Measurements from ENCODE around the gene EVX2. TPM values are rescaled to one million over a fixed set of nuclear protein-coding genes. Genes with fewer than 3 reads are reported as not detected.

Gene EVX2
- total RNA-seq, 1 donor from 2014 or later: 0.10 TPM

DNA sequence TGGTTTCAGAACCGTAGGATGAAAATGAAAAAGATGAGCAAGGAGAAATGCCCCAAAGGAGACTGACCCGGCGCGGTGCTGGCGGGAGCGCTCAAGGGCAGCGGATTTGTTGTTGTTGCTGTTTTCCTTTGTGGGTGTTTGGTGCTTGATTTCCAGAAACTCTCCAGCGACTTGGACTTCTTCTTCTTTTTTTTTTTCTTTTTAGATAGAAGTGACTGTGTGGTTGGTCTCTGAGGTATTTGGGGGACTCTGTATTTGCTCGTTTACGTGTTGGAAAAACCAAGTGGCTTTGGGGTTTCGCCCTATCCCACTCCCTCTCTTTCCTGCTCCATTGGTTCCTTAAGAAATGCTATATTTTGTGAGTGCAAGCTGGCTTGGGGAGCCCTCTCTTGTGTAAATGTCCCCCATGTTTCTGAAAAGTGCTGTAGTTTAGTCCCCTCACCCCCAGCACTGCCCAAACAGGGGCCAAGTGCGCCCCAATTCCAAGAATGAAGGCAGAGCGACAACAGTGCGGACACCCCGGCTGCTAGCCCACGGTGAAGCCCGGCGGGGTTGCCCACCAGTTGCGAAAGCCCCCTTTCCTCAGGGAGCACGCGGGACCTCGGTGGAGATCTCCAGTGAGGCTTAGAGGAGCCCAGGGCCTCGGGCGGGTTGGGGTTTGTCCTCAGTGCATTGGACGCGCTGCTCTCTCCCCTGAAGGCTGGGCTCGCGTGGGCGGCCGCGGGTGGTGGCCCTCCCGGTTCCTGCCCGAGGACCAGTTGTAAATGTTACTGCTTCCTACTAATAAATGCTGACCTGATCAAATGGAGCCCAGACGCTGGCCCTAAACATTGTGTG is 40.6 kb upstream of the EVX2 start:
- Mint-ChIP-seq H3K36me3 (peaks cover 4% of the 10 kb centered on the region), H3K4me3 (peak overlapping the region; percentile 77), H3K27me3 (peaks cover 94% of the 10 kb centered on the region), H3K27ac (peak overlapping the region; percentile 5), H3K9me3 (no peaks in the 10 kb centered on the region), H3K4me1 (ENCODE audit: unreplicated experiment) (peaks cover 18% of the 10 kb centered on the region)
- no peak for TF ChIP-seq CTCF (conservative IDR thresholded peaks at IDR 0.05)
- DNase-seq (ENCODE audit: extremely low spot score, unreplicated experiment): no peak

GRCh38 chr2:176123411-176124109 is 39.8 kb upstream of the EVX2 start:
- Mint-ChIP-seq H3K4me3 (peak overlapping the region; percentile 77), H3K36me3 (peaks cover 4% of the 10 kb centered on the region), H3K9me3 (no peaks in the 10 kb centered on the region), H3K4me1 (ENCODE audit: unreplicated experiment) (peaks cover 13% of the 10 kb centered on the region), H3K27ac (peak overlapping the region; percentile 5), H3K27me3 (peaks cover 94% of the 10 kb centered on the region)
- TF ChIP-seq CTCF (conservative IDR thresholded peaks at IDR 0.05): no peak
- no peak for DNase-seq (ENCODE audit: extremely low spot score, unreplicated experiment)

DNA sequence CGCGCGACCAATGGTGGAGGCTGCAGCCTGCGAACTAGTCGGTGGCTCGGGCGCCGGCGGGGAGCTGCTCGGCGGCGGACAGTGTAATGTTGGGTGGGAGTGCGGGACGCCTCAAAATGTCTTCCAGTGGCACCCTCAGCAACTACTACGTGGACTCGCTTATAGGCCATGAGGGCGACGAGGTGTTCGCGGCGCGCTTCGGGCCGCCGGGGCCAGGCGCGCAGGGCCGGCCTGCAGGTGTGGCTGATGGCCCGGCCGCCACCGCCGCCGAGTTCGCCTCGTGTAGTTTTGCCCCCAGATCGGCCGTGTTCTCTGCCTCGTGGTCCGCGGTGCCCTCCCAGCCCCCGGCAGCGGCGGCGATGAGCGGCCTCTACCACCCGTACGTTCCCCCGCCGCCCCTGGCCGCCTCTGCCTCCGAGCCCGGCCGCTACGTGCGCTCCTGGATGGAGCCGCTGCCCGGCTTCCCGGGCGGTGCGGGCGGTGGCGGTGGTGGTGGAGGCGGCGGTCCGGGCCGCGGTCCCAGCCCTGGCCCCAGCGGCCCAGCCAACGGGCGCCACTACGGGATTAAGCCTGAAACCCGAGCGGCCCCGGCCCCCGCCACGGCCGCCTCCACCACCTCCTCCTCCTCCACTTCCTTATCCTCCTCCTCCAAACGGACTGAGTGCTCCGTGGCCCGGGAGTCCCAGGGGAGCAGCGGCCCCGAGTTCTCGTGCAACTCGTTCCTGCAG is 39.1 kb upstream of the EVX2 start, which contains the start of gene HOXD9:
Gene HOXD9, plus strand, starts transcription at position 37 of the 728 bp plus-strand sequence. Its CDS starts 50 bp downstream, at position 87.
- H3K9me3 Mint-ChIP-seq: no peaks in the 10 kb centered on the region
- no peak for TF ChIP-seq CTCF (conservative IDR thresholded peaks at IDR 0.05)
- H3K4me3 Mint-ChIP-seq: peak within 1 kb of the TSS; percentile 87
- no peak within 1 kb of the TSS for H3K27ac Mint-ChIP-seq
- peaks cover 4% of the 10 kb centered on the region for H3K36me3 Mint-ChIP-seq
- H3K27me3 Mint-ChIP-seq: peaks cover 94% of the 10 kb centered on the region
- peaks cover 7% of the 10 kb centered on the region for H3K4me1 Mint-ChIP-seq (ENCODE audit: unreplicated experiment)
- DNase-seq (ENCODE audit: extremely low spot score, unreplicated experiment): no peak

DNA sequence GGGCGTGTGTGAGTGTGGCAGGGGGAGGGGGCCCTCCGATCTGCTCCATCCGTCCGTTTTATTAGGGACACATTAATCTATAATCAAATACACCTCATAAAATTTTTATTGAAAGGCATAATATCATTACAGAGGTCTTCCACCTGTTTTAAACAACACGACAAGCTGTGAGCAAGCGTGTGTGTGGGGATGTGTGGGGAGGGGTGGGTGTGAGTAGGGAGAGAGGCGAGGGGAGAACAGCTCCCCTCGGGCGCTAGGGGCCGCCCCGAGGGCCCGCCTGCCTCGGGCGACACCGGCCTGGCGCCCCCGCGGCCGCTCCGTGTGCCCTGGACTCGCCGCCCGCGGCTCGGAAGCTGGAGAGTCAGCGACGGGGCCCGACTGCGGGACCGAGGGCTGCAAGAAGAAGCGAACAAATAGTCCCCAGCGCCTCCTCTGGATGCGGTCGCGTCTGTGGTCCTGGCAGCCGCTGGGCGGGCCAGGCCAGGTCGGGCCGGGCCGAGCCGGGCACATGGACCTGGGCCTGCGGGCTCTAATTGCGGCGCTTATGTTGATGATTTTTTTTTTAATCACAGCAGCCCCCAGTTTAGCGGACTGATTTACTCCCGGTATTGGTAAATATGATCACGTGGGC is 38.4 kb upstream of the EVX2 start:
- TF ChIP-seq CTCF (conservative IDR thresholded peaks at IDR 0.05): peak; percentile 19
- Mint-ChIP-seq H3K4me3 (peak overlapping the region; percentile 87), H3K27ac (no peak overlapping the region), H3K9me3 (no peaks in the 10 kb centered on the region), H3K4me1 (ENCODE audit: unreplicated experiment) (peaks cover 7% of the 10 kb centered on the region), H3K36me3 (peaks cover 4% of the 10 kb centered on the region), H3K27me3 (peaks cover 93% of the 10 kb centered on the region)
- no peak for DNase-seq (ENCODE audit: extremely low spot score, unreplicated experiment)
